GM23338 (cell line): ENCODE measurements around the gene NPSR1. TPM values are rescaled to one million over a fixed set of nuclear protein-coding genes. Genes with fewer than 3 reads are reported as not detected.
A peak's percentile ranks its signal among the peaks of the same experiment; 100 is the strongest.

Experiments used
- ATAC-seq: fragments of 200-7000 bp; cut with Tn5 transposase; 3 replicates; pipeline ENCODE4 v1.9.1; 2020
- DNase-seq: peaks from one replicate; pipeline ENCODE4 v3.0.0-alpha.2; 2015; ENCODE audit warnings: low spot score
- H2AFZ ChIP-seq: fragments of 200-600 bp; sonication (generic); 2 replicates; pipeline ENCODE4 v1.8.0; 2016; ENCODE audit warnings: antibody characterized with exemption, mild to moderate bottlenecking, moderate library complexity
- H3F3A ChIP-seq: fragments of 200-600 bp; sonication (generic); replicated peaks from 2 replicates; pipeline ENCODE4 v1.8.0; 2017; ENCODE audit warnings: antibody characterized with exemption, mixed run types, low read depth
- H3K27ac ChIP-seq: fragments of 200-600 bp; sonication (generic); 2 replicates; pipeline ENCODE4 v1.6.1; 2016; ENCODE audit warnings: low read depth
- H3K27me3 ChIP-seq: fragments of 200-600 bp; sonication (generic); 2 replicates; pipeline ENCODE4 v1.8.0; 2016; ENCODE audit warnings: mild to moderate bottlenecking, mixed run types, moderate library complexity; ENCODE audit not compliant: insufficient read depth
- H3K36me3 ChIP-seq: fragments of 200-600 bp; sonication (generic); 2 replicates; pipeline ENCODE4 v1.8.0; 2016; ENCODE audit warnings: mild to moderate bottlenecking; ENCODE audit not compliant: insufficient read depth
- H3K4me1 ChIP-seq: fragments of 200-600 bp; sonication (generic); 2 replicates; pipeline ENCODE4 v1.8.0; 2016; ENCODE audit warnings: mild to moderate bottlenecking, moderate library complexity; ENCODE audit not compliant: insufficient read depth
- H3K4me2 ChIP-seq: fragments of 200-600 bp; sonication (generic); 2 replicates; pipeline ENCODE4 v1.7.1; 2017; ENCODE audit warnings: mixed run types
- H3K4me3 ChIP-seq: fragments of 200-600 bp; sonication (generic); 2 replicates; pipeline ENCODE4 v1.6.1; 2016; ENCODE audit warnings: mixed run types
- H3K79me2 ChIP-seq: fragments of 200-600 bp; sonication (generic); replicated peaks from 2 replicates; pipeline ENCODE4 v1.8.0; 2017; ENCODE audit warnings: mild to moderate bottlenecking; ENCODE audit not compliant: insufficient read depth
- H3K9me2 ChIP-seq: fragments of 200-600 bp; sonication (generic); 2 replicates; pipeline ENCODE4 v1.8.0; 2017; ENCODE audit not compliant: insufficient read depth
- H4K20me1 ChIP-seq: fragments of 200-600 bp; sonication (generic); replicated peaks from 2 replicates; pipeline ENCODE4 v1.8.0; 2017; ENCODE audit warnings: mild to moderate bottlenecking; ENCODE audit not compliant: insufficient read depth
- H3K27ac Mint-ChIP-seq: 2 replicates; pipeline ENCODE4 v1.8.0; 2020; ENCODE audit warnings: inconsistent platforms, mild to moderate bottlenecking, moderate library complexity, mixed read lengths
- H3K27me3 Mint-ChIP-seq: 3 replicates; pipeline ENCODE4 v1.8.0; 2022; ENCODE audit warnings: low read depth, mild to moderate bottlenecking, moderate library complexity, mixed read lengths, inconsistent platforms; ENCODE audit not compliant: insufficient read depth, poor library complexity
- H3K36me3 Mint-ChIP-seq: 3 replicates; pipeline ENCODE4 v1.8.0; 2021; ENCODE audit warnings: low read depth, mild to moderate bottlenecking, inconsistent platforms, moderate library complexity, mixed read lengths
- H3K4me1 Mint-ChIP-seq: 3 replicates; pipeline ENCODE4 v1.8.0; 2020; ENCODE audit warnings: mild to moderate bottlenecking, inconsistent platforms, mixed read lengths
- H3K4me3 Mint-ChIP-seq: 3 replicates; pipeline ENCODE4 v1.8.0; 2021; ENCODE audit warnings: moderate library complexity, mild to moderate bottlenecking, inconsistent platforms, mixed read lengths
- H3K9me3 Mint-ChIP-seq: 3 replicates; pipeline ENCODE4 v1.8.0; 2020; ENCODE audit warnings: moderate library complexity, mild to moderate bottlenecking, inconsistent platforms, mixed read lengths
- CREB1 ChIP-seq: fragments of 250-450 bp; sonication (Bioruptor Pico); IDR thresholded peaks from 2 replicates; pipeline ENCODE4 v1.5.0; 2020; ENCODE audit warnings: low read depth, mild to moderate bottlenecking, moderate library complexity
- EZH2 ChIP-seq: fragments of 200-600 bp; sonication (generic); IDR thresholded peaks from one replicate; pipeline ENCODE4 v1.8.0; 2017; ENCODE audit warnings: antibody characterized with exemption, mild to moderate bottlenecking, low read depth; ENCODE audit not compliant: unreplicated experiment
- EZH2phosphoT487 ChIP-seq: fragments of 200-600 bp; sonication (generic); IDR thresholded peaks from one replicate; pipeline ENCODE4 v1.8.1; 2018; ENCODE audit warnings: antibody characterized with exemption; ENCODE audit not compliant: unreplicated experiment
- JUNB ChIP-seq: IDR thresholded peaks from one replicate; pipeline ENCODE4 v1.6.1; 2016; ENCODE audit warnings: antibody characterized with exemption; ENCODE audit not compliant: unreplicated experiment
- NANOG ChIP-seq: IDR thresholded peaks from 2 replicates; pipeline ENCODE4 v1.6.1; 2016; ENCODE audit warnings: antibody characterized with exemption, borderline replicate concordance
- POLR2AphosphoS5 ChIP-seq: IDR thresholded peaks from 2 replicates; pipeline ENCODE4 v1.6.1; 2016; ENCODE audit warnings: antibody characterized with exemption, low read depth
- STAT1 ChIP-seq: IDR thresholded peaks from one replicate; pipeline ENCODE4 v1.6.1; 2016; ENCODE audit warnings: antibody characterized with exemption; ENCODE audit not compliant: unreplicated experiment
- ZNF114 ChIP-seq: fragments of 250-450 bp; sonication (Bioruptor Pico); IDR thresholded peaks from 2 replicates; pipeline ENCODE4 v1.5.0; 2020; ENCODE audit warnings: mild to moderate bottlenecking, moderate library complexity
- ZNF331 ChIP-seq: fragments of 250-450 bp; sonication (Bioruptor Pico); IDR thresholded peaks from 2 replicates; pipeline ENCODE4 v1.5.0; 2020; ENCODE audit warnings: low read depth, mild to moderate bottlenecking, moderate library complexity
- polyA plus RNA-seq: library from polyadenylated mRNA; unstranded; fragments of >200 nt; fragmentation: Nextera tagmentation; extraction: Ambion mirVana; gene quantifications from 2 replicates; pipeline ENCODE4 v1.2.1, GENCODE V29; 2016
- total RNA-seq: library from RNA; depleted of rRNA; stranded (reverse); fragments of >200 nt; shearing (Covaris generic); gene quantifications from 2 replicates; pipeline ENCODE4 v1.2.3, GENCODE V29; 2014
- TF ChIP-seq, protein P1 (sequence below): IDR thresholded peaks from 2 replicates; pipeline ENCODE4 v1.6.1; 2016; ENCODE audit warnings: antibody characterized with exemption
- TF ChIP-seq, protein P2 (sequence below): fragments of 250-450 bp; sonication (Bioruptor Pico); IDR thresholded peaks from 2 replicates; pipeline ENCODE4 v1.5.0; 2020; ENCODE audit warnings: mild to moderate bottlenecking, moderate library complexity
- TF ChIP-seq, protein P3 (sequence below): IDR thresholded peaks from one replicate; pipeline ENCODE4 v1.6.1; 2018; ENCODE audit warnings: antibody characterized with exemption; ENCODE audit not compliant: unreplicated experiment
- TF ChIP-seq, protein P4 (sequence below), 2 experiments: fragments of 200-600 bp in 1 of 2; sonication (generic) in 1 of 2; conservative IDR thresholded peaks; 2 replicates each; pipeline versions ENCODE4 v1.5.1 to v1.6.1; 2016 to 2017; ENCODE audit warnings: antibody characterized with exemption in 2 of 2, low read depth in 2 of 2, mild to moderate bottlenecking in 2 of 2, moderate library complexity in 1 of 2

The NPSR1 gene
- total and polyA plus RNA-seq, 2 experiments from 2014 or later = not detected

DNA sequence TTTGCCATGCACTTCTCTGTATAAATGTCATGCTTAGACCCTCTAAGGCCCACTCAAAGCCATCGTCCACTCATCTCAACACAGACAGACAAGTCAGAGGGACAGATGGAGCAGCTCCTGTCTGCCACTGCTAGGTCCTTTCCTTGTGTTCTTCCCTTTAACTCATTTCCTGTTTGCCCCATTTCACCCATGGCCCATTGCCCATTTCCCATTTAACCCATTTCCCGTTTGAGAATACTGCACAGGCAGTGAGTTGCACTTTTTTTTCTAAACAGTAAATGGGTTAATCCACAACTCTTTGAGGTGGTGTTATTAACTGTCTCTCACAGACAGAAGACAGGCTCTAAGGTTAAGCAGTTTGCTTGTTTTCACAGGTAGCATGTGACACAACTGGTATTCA, 179.3 kb downstream of the NPSR1 start:
- TF ChIP-seq ZNF114 (CRISPR knock-in tag) (no peak), ZNF331 (no peak), NANOG (no peak), STAT1 (no peak), EZH2 (no peak), POLR2AphosphoS5 (no peak), JUNB (no peak), CREB1 (CRISPR knock-in tag) (no peak), EZH2phosphoT487 (no peak)
- TF ChIP-seq, protein P1, sequence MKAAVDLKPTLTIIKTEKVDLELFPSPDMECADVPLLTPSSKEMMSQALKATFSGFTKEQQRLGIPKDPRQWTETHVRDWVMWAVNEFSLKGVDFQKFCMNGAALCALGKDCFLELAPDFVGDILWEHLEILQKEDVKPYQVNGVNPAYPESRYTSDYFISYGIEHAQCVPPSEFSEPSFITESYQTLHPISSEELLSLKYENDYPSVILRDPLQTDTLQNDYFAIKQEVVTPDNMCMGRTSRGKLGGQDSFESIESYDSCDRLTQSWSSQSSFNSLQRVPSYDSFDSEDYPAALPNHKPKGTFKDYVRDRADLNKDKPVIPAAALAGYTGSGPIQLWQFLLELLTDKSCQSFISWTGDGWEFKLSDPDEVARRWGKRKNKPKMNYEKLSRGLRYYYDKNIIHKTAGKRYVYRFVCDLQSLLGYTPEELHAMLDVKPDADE = no peak
- TF ChIP-seq, protein P2, sequence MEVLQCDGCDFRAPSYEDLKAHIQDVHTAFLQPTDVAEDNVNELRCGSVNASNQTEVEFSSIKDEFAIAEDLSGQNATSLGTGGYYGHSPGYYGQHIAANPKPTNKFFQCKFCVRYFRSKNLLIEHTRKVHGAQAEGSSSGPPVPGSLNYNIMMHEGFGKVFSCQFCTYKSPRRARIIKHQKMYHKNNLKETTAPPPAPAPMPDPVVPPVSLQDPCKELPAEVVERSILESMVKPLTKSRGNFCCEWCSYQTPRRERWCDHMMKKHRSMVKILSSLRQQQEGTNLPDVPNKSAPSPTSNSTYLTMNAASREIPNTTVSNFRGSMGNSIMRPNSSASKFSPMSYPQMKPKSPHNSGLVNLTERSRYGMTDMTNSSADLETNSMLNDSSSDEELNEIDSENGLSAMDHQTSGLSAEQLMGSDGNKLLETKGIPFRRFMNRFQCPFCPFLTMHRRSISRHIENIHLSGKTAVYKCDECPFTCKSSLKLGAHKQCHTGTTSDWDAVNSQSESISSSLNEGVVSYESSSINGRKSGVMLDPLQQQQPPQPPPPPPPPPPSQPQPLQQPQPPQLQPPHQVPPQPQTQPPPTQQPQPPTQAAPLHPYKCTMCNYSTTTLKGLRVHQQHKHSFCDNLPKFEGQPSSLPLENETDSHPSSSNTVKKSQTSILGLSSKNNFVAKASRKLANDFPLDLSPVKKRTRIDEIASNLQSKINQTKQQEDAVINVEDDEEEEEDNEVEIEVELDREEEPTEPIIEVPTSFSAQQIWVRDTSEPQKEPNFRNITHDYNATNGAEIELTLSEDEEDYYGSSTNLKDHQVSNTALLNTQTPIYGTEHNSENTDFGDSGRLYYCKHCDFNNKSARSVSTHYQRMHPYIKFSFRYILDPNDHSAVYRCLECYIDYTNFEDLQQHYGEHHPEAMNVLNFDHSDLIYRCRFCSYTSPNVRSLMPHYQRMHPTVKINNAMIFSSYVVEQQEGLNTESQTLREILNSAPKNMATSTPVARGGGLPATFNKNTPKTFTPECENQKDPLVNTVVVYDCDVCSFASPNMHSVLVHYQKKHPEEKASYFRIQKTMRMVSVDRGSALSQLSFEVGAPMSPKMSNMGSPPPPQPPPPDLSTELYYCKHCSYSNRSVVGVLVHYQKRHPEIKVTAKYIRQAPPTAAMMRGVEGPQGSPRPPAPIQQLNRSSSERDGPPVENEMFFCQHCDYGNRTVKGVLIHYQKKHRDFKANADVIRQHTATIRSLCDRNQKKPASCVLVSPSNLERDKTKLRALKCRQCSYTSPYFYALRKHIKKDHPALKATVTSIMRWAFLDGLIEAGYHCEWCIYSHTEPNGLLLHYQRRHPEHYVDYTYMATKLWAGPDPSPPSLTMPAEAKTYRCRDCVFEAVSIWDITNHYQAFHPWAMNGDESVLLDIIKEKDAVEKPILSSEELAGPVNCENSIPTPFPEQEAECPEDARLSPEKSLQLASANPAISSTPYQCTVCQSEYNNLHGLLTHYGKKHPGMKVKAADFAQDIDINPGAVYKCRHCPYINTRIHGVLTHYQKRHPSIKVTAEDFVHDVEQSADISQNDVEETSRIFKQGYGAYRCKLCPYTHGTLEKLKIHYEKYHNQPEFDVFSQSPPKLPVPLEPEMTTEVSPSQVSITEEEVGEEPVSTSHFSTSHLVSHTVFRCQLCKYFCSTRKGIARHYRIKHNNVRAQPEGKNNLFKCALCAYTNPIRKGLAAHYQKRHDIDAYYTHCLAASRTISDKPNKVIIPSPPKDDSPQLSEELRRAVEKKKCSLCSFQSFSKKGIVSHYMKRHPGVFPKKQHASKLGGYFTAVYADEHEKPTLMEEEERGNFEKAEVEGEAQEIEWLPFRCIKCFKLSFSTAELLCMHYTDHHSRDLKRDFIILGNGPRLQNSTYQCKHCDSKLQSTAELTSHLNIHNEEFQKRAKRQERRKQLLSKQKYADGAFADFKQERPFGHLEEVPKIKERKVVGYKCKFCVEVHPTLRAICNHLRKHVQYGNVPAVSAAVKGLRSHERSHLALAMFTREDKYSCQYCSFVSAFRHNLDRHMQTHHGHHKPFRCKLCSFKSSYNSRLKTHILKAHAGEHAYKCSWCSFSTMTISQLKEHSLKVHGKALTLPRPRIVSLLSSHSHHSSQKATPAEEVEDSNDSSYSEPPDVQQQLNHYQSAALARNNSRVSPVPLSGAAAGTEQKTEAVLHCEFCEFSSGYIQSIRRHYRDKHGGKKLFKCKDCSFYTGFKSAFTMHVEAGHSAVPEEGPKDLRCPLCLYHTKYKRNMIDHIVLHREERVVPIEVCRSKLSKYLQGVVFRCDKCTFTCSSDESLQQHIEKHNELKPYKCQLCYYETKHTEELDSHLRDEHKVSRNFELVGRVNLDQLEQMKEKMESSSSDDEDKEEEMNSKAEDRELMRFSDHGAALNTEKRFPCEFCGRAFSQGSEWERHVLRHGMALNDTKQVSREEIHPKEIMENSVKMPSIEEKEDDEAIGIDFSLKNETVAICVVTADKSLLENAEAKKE (CRISPR knock-in tag) = no peak
- TF ChIP-seq, protein P3, sequence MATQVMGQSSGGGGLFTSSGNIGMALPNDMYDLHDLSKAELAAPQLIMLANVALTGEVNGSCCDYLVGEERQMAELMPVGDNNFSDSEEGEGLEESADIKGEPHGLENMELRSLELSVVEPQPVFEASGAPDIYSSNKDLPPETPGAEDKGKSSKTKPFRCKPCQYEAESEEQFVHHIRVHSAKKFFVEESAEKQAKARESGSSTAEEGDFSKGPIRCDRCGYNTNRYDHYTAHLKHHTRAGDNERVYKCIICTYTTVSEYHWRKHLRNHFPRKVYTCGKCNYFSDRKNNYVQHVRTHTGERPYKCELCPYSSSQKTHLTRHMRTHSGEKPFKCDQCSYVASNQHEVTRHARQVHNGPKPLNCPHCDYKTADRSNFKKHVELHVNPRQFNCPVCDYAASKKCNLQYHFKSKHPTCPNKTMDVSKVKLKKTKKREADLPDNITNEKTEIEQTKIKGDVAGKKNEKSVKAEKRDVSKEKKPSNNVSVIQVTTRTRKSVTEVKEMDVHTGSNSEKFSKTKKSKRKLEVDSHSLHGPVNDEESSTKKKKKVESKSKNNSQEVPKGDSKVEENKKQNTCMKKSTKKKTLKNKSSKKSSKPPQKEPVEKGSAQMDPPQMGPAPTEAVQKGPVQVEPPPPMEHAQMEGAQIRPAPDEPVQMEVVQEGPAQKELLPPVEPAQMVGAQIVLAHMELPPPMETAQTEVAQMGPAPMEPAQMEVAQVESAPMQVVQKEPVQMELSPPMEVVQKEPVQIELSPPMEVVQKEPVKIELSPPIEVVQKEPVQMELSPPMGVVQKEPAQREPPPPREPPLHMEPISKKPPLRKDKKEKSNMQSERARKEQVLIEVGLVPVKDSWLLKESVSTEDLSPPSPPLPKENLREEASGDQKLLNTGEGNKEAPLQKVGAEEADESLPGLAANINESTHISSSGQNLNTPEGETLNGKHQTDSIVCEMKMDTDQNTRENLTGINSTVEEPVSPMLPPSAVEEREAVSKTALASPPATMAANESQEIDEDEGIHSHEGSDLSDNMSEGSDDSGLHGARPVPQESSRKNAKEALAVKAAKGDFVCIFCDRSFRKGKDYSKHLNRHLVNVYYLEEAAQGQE = no peak
- TF ChIP-seq, protein P4, sequence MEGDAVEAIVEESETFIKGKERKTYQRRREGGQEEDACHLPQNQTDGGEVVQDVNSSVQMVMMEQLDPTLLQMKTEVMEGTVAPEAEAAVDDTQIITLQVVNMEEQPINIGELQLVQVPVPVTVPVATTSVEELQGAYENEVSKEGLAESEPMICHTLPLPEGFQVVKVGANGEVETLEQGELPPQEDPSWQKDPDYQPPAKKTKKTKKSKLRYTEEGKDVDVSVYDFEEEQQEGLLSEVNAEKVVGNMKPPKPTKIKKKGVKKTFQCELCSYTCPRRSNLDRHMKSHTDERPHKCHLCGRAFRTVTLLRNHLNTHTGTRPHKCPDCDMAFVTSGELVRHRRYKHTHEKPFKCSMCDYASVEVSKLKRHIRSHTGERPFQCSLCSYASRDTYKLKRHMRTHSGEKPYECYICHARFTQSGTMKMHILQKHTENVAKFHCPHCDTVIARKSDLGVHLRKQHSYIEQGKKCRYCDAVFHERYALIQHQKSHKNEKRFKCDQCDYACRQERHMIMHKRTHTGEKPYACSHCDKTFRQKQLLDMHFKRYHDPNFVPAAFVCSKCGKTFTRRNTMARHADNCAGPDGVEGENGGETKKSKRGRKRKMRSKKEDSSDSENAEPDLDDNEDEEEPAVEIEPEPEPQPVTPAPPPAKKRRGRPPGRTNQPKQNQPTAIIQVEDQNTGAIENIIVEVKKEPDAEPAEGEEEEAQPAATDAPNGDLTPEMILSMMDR (conservative IDR thresholded peaks at IDR 0.05; ENCODE audit: low read depth in 2 of 2) = no peak

More for the DNA sequence above, 179.3 kb downstream of the NPSR1 start:
- no peak for DNase-seq
- Histone ChIP-seq H3K4me3 (no peak overlapping the region), H3K27ac (no peak overlapping the region), H3K4me1 (no peaks in the 10 kb centered on the region), H3K4me2 (no peak overlapping the region), H3K27me3 (no peaks in the 10 kb centered on the region), H4K20me1 (no peaks in the 10 kb centered on the region), H3K9me2 (peaks cover 8% of the 10 kb centered on the region; the same call in 1 of the 2 replicates), H2AFZ (peak overlapping the region; percentile 45; the same call in 1 of the 2 replicates), H3K36me3 (no peaks in the 10 kb centered on the region), H3F3A (no peaks in the 10 kb centered on the region), H3K79me2 (no peaks in the 10 kb centered on the region)
- no peaks in the 10 kb centered on the region for H3K36me3 Mint-ChIP-seq
- no peak overlapping the region for H3K27ac Mint-ChIP-seq
- H3K27me3 Mint-ChIP-seq = no peaks in the 10 kb centered on the region
- no peaks in the 10 kb centered on the region for H3K9me3 Mint-ChIP-seq
- H3K4me3 Mint-ChIP-seq = no peak overlapping the region
- peaks cover 4% of the 10 kb centered on the region for H3K4me1 Mint-ChIP-seq
- ATAC-seq = no peak
